ENCODE results near the gene PCBP4. TPM values are rescaled to one million over a fixed set of nuclear protein-coding genes. Genes with fewer than 3 reads are reported as not detected.

The PCBP4 gene
- total RNA-seq, 1 experiment from 2014 or later = 48.8 TPM

DNA sequence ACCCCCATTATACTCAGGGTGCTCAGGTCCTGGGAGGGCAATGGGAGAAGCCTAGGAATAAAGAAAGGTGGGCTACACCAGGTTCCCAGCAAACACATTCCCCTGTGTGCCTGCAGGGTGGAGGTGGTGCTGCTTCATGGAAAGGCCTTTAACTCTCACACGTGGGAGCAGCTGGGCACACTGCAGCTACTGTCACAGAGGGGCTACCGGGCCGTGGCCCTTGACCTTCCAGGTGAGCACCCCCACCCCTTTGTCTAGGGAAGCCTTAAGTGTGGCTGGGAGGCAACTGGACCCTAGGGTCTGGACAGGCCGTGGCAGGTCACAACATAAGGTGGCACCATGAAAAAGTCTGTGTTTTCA, 10.9 kb upstream of the PCBP4 start:
- ChIA-PET CTCF (no interaction called here), POLR2A (no interaction called here), RAD21 (ENCODE audit: low non-redundant PET in 1 of 2, low total read pairs in 2 of 2, uncharacterized antibody in 2 of 2, unreplicated experiment in 2 of 2) (no interaction called here)
- no peak for ATAC-seq
- Histone ChIP-seq H3K27me3 (ENCODE audit: insufficient read depth, low read length) (no peaks in the 10 kb centered on the region), H4K20me1 (ENCODE audit: insufficient read depth) (no peaks in the 10 kb centered on the region), H2AFZ (ENCODE audit: low read depth, low read length, poor library complexity, severe bottlenecking) (no peak overlapping the region), H3K4me3 (replicated peaks in 1 of 2; ENCODE audit: low read depth in 1 of 2, low read length in 2 of 2) (no peak overlapping the region), H3K9ac (ENCODE audit: low read length) (no peak overlapping the region), H3K27ac (ENCODE audit: low read depth, low read length) (no peak overlapping the region), H3K4me2 (ENCODE audit: low read length) (no peak overlapping the region), H3K9me2 (ENCODE audit: insufficient read depth) (no peaks in the 10 kb centered on the region), H3K36me3 (ENCODE audit: control insufficient read depth in 1 of 2, insufficient read depth in 2 of 2, low read length in 2 of 2) (no peaks in the 10 kb centered on the region), H3K4me1 (ENCODE audit: control insufficient read depth in 1 of 2, insufficient read depth in 2 of 2, low read length in 2 of 2) (peaks cover 28 to 42% of the 10 kb centered on the region in 2 experiments), H3K79me2 (ENCODE audit: insufficient read depth, low read length) (peaks cover 19% of the 10 kb centered on the region), H3K9me3 (ENCODE audit: control insufficient read depth in 1 of 2, insufficient read depth in 1 of 2, low read depth in 1 of 2, low read length in 2 of 2) (no peaks in the 10 kb centered on the region)
- TF ChIP-seq FOSL1 (IDR thresholded peaks at IDR 0.05; ENCODE audit: low read depth) (no peak), POLR2AphosphoS5 (IDR thresholded peaks at IDR 0.05; ENCODE audit: low read depth, low read length) (no peak), POLR2A (IDR thresholded peaks at IDR 0.05; ENCODE audit: borderline replicate concordance, extremely low read depth, insufficient read depth, insufficient read length) (no peak), JUND (IDR thresholded peaks at IDR 0.05) (no peak), TCF7L2 (IDR thresholded peaks at IDR 0.05; ENCODE audit: borderline replicate concordance, extremely low read depth, insufficient read depth, insufficient read length) (no peak), EZH2 (IDR thresholded peaks at IDR 0.05) (no peak), ZBTB33 (IDR thresholded peaks at IDR 0.05; ENCODE audit: extremely low read depth, insufficient replicate concordance, low read length) (no peak), SP1 (IDR thresholded peaks at IDR 0.05; ENCODE audit: low read depth) (no peak), SRF (IDR thresholded peaks at IDR 0.05; ENCODE audit: low read depth) (no peak), RAD21 (IDR thresholded peaks at IDR 0.05; ENCODE audit: low read depth) (no peak), ZNF274 (IDR thresholded peaks at IDR 0.05; ENCODE audit: low read depth, low read length) (no peak), EZH2phosphoT487 (IDR thresholded peaks at IDR 0.05; ENCODE audit: borderline replicate concordance) (no peak), SIN3A (IDR thresholded peaks at IDR 0.05; ENCODE audit: low read depth) (no peak), YY1 (IDR thresholded peaks at IDR 0.05; ENCODE audit: extremely low read depth, insufficient replicate concordance, low read depth, low read length) (no peak)
- TF ChIP-seq, protein P1, sequence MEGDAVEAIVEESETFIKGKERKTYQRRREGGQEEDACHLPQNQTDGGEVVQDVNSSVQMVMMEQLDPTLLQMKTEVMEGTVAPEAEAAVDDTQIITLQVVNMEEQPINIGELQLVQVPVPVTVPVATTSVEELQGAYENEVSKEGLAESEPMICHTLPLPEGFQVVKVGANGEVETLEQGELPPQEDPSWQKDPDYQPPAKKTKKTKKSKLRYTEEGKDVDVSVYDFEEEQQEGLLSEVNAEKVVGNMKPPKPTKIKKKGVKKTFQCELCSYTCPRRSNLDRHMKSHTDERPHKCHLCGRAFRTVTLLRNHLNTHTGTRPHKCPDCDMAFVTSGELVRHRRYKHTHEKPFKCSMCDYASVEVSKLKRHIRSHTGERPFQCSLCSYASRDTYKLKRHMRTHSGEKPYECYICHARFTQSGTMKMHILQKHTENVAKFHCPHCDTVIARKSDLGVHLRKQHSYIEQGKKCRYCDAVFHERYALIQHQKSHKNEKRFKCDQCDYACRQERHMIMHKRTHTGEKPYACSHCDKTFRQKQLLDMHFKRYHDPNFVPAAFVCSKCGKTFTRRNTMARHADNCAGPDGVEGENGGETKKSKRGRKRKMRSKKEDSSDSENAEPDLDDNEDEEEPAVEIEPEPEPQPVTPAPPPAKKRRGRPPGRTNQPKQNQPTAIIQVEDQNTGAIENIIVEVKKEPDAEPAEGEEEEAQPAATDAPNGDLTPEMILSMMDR (IDR thresholded peaks at IDR 0.05 in 2 of 3, conservative IDR thresholded peaks at IDR 0.05 in 1 of 3; ENCODE audit: borderline replicate concordance in 1 of 3, insufficient read depth in 1 of 3, low read depth in 2 of 3, low read length in 2 of 3) = no peak
- TF ChIP-seq, protein P2, sequence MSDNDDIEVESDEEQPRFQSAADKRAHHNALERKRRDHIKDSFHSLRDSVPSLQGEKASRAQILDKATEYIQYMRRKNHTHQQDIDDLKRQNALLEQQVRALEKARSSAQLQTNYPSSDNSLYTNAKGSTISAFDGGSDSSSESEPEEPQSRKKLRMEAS (IDR thresholded peaks at IDR 0.05) = no peak
- TF ChIP-seq, protein P3, sequence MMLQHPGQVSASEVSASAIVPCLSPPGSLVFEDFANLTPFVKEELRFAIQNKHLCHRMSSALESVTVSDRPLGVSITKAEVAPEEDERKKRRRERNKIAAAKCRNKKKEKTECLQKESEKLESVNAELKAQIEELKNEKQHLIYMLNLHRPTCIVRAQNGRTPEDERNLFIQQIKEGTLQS (IDR thresholded peaks at IDR 0.05) = no peak
- no TSS peak for BruUV-seq (replicated peaks)
- no peak for DNase-seq (ENCODE audit: low read depth, low spot score)
- intact Hi-C loops (cut with micrococcal nuclease) = no loop called here
